Activated naive CD8-positive, alpha-beta T cell treated with anti-CD3 and anti-CD28 coated beads, Interleukin-2, amount 10 ng/mL, durations not matched to agents 7 days and 5 days (primary cell): ENCODE results near the gene MED12L. TPM values are rescaled to one million over a fixed set of nuclear protein-coding genes. Genes with fewer than 3 reads are reported as not detected.

Source experiments
- ATAC-seq: fragments of 150-1000 bp; cut with Tn5 transposase; one replicate; pipeline ENCODE4 v1.10.0; 2021; ENCODE audit warnings: low read depth, moderate library complexity
- POLR2A ChIA-PET: fragments of 350-600 bp; sonication (Branson Sonifier 250); formaldehyde crosslinking; loops from one replicate; lab custom pipeline; 2021; ENCODE audit warnings: antibody characterized with exemption; lab: Charles Lee
- DNase-seq: peaks from one replicate; pipeline ENCODE4 v3.0.0; 2021
- H3K27ac Mint-ChIP-seq: one replicate; pipeline ENCODE4 v1.8.0; 2022; ENCODE audit warnings: mild to moderate bottlenecking, mixed read lengths
- H3K27me3 Mint-ChIP-seq: one replicate; pipeline ENCODE4 v1.8.0; 2022; ENCODE audit warnings: mild to moderate bottlenecking, moderate library complexity, mixed read lengths
- H3K36me3 Mint-ChIP-seq: one replicate; pipeline ENCODE4 v1.8.0; 2021; ENCODE audit warnings: mild to moderate bottlenecking, mixed read lengths
- H3K4me1 Mint-ChIP-seq: one replicate; pipeline ENCODE4 v1.8.0; 2021; ENCODE audit warnings: mixed read lengths
- H3K4me3 Mint-ChIP-seq: one replicate; pipeline ENCODE4 v1.8.0; 2022; ENCODE audit warnings: mild to moderate bottlenecking, moderate library complexity, mixed read lengths
- H3K9me3 Mint-ChIP-seq: one replicate; pipeline ENCODE4 v1.8.0; 2021; ENCODE audit warnings: mixed read lengths
- total RNA-seq, 2 experiments: library from RNA; stranded (reverse); gene quantifications; one replicate each; pipeline ENCODE4 v1.2.3, GENCODE V29; 2021

MED12L gene
- total RNA-seq, 2 experiments from 2014 or later = 0.36 to 0.68 TPM

GRCh38 chr3:151130428-151130827 is 45.0 kb downstream of the MED12L start:
- Mint-ChIP-seq H3K9me3 (no peaks in the 10 kb centered on the region), H3K27ac (no peak overlapping the region), H3K27me3 (no peaks in the 10 kb centered on the region), H3K36me3 (no peaks in the 10 kb centered on the region), H3K4me1 (peaks cover 2% of the 10 kb centered on the region), H3K4me3 (no peak overlapping the region)
- ATAC-seq (no peak), DNase-seq (no peak)
- POLR2A ChIA-PET = no interaction called here

DNA sequence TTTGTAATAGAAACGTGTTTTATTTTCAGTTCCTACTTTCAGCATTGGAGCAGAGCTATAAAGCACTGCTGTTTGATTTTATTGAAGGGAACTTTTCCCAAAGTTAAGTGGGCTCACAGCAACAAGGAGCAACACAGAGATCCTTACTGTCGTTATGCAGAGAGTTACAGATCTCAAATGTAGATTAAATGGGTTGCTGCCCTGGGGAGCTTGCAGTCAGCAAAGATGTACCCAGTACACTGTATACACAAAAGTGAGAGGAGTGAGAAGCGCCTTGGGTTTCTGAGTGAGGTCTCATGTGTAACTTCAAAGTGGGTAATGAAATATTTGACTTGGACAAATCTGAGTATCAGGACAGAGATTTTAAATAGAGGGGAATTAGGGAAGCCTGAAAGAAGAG is 47.7 kb downstream of the MED12L start:
- Mint-ChIP-seq H3K36me3 (no peaks in the 10 kb centered on the region), H3K4me1 (peaks cover 13% of the 10 kb centered on the region), H3K27me3 (no peaks in the 10 kb centered on the region), H3K4me3 (no peak overlapping the region), H3K27ac (no peak overlapping the region), H3K9me3 (no peaks in the 10 kb centered on the region)
- DNase-seq = no peak
- POLR2A ChIA-PET = no interaction called here
- ATAC-seq = no peak

DNA sequence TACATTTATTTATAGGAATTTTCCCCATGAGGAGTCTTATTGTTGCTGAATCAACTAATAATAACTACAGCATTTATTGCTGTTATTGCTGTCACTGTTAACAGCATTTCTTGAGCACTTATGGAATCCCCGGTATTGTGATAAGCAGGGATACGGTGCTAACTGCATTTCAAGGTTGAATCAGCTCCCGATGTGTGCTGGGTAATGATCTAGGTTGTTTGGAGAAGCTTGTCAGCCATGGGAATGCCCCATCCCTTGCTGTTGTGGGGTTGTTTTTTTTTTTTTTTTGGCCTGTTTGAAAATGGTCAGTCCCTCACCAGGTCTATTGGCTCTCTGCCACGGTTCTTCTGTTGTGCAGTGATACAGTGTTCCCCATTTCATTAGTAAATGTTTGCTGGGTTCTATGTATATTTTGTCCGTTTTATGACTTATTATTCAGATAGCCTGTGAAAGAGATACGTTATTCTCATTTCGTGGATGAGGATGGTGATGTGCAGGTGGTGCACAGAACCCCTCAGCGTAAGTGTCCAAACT is 48.5 kb downstream of the MED12L start:
- H3K27me3 Mint-ChIP-seq = no peaks in the 10 kb centered on the region
- peaks cover 2% of the 10 kb centered on the region for H3K9me3 Mint-ChIP-seq
- DNase-seq (no peak), ATAC-seq (no peak)
- no peak overlapping the region for H3K4me3 Mint-ChIP-seq
- H3K36me3 Mint-ChIP-seq = no peaks in the 10 kb centered on the region
- POLR2A ChIA-PET = no interaction called here
- no peak overlapping the region for H3K27ac Mint-ChIP-seq
- H3K4me1 Mint-ChIP-seq = peaks cover 13% of the 10 kb centered on the region

DNA sequence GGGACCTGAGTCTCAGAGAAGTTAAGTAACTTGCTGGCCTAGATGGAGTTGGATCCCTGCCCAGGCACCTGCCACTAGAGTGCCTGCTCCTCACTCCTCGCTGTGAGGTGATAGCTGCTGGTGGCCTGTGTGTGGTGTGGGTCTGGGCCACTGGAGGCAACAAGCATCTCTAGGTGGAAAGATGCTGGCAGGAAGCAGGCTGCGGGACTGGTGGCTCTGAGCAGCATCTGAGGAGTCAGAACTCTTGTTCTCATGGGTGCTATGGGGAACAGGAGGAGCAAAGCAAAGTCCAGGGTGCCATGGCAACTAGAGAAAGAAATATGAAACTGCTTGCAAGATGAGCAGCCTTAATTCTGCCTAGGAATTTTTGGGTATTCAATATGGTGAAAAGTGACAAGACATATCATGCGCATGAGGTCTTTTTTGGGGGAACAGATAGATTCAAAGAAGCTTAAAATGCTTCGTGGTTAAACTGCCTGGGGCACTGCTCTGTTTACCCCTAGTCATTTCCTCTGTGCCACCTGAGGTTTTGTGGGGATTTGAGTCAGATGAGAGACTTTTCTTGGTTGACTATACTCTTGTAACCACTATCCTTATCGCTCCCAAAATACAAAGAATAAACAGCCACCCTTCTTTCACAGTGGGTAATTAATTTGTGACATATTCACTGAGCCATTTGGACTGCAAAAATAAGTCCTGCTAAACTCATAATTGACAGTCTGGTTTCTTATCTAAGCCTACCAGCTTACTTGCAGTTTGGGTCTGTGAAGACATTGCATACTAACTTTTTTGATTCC is 50.3 kb downstream of the MED12L start:
- no peaks in the 10 kb centered on the region for H3K27me3 Mint-ChIP-seq
- peaks cover 3% of the 10 kb centered on the region for H3K9me3 Mint-ChIP-seq
- DNase-seq (peak; percentile 51), ATAC-seq (peak; percentile 93)
- H3K4me3 Mint-ChIP-seq = peak overlapping the region; percentile 33
- no peaks in the 10 kb centered on the region for H3K36me3 Mint-ChIP-seq
- POLR2A ChIA-PET = no interaction called here
- H3K4me1 Mint-ChIP-seq = peaks cover 13% of the 10 kb centered on the region
- H3K27ac Mint-ChIP-seq = peak overlapping the region; percentile 51

DNA sequence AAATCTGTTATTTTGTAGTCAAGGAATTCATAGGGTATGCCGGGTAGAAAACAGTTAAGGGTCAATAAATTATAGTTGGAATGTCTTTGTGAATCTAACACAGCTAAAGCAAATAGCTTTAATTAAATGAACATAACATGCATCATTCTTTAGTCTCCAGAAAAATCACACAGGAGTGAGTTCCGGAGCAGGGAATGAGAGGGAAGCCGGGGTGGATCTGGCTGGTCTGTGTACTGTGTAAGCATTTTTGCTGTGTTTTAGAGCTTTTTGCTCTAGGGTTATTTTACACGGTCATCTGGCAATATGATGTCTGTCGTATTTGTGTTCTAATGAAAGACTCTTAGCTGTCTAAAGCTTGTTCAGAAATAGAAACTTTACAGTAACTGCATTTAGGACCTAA is 57.5 kb downstream of the MED12L start:
- peaks cover 2% of the 10 kb centered on the region for H3K4me1 Mint-ChIP-seq
- ATAC-seq (no peak), DNase-seq (no peak)
- POLR2A ChIA-PET = no interaction called here
- H3K4me3 Mint-ChIP-seq = no peak overlapping the region
- H3K36me3 Mint-ChIP-seq = no peaks in the 10 kb centered on the region
- H3K9me3 Mint-ChIP-seq = peaks cover 3% of the 10 kb centered on the region
- H3K27me3 Mint-ChIP-seq = peaks cover 6% of the 10 kb centered on the region
- no peak overlapping the region for H3K27ac Mint-ChIP-seq

DNA sequence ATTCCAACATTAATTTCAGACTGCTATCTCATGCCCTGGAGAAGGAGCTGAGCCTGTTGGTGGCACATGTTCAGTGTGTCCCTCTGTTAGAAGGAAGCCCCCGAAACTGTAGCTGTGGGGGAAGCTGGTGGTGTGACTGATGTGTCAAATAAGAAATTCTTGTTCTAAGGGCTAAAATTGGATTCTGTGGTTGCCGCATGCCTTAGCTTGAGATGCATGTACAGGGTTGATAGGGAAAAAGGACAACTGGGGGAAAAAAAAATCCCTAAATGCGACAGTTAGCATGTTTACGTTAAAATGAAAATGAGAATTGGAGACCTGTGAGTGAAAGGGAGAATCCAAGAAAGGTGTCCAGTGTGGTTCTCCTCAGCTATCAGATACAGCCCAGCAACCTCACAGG is 58.6 kb downstream of the MED12L start:
- H3K36me3 Mint-ChIP-seq = no peaks in the 10 kb centered on the region
- H3K4me3 Mint-ChIP-seq = no peak overlapping the region
- DNase-seq (no peak), ATAC-seq (no peak)
- POLR2A ChIA-PET = no interaction called here
- H3K9me3 Mint-ChIP-seq = peaks cover under 1% of the 10 kb centered on the region
- H3K27me3 Mint-ChIP-seq = peaks cover 16% of the 10 kb centered on the region
- H3K27ac Mint-ChIP-seq = no peak overlapping the region
- H3K4me1 Mint-ChIP-seq = peaks cover 2% of the 10 kb centered on the region

GRCh38 chr3:151144760-151145159 is 59.3 kb downstream of the MED12L start:
- Mint-ChIP-seq H3K9me3 (no peaks in the 10 kb centered on the region), H3K27me3 (peaks cover 16% of the 10 kb centered on the region), H3K4me1 (peaks cover 2% of the 10 kb centered on the region), H3K27ac (no peak overlapping the region), H3K4me3 (no peak overlapping the region), H3K36me3 (no peaks in the 10 kb centered on the region)
- ATAC-seq = no peak
- no peak for DNase-seq
- POLR2A ChIA-PET = no interaction called here

GRCh38 chr3:151145713-151146070 is 60.2 kb downstream of the MED12L start:
- ATAC-seq = no peak
- Mint-ChIP-seq H3K4me3 (no peak overlapping the region), H3K4me1 (peaks cover 2% of the 10 kb centered on the region), H3K27ac (no peak overlapping the region), H3K36me3 (no peaks in the 10 kb centered on the region), H3K27me3 (peaks cover 16% of the 10 kb centered on the region), H3K9me3 (no peaks in the 10 kb centered on the region)
- POLR2A ChIA-PET = interaction anchor here (0.5 kb wide), 1 partner anchor 39 kb away, joined by 3 read pairs; no protein-coding TSS in a partner anchor
- DNase-seq = no peak

DNA sequence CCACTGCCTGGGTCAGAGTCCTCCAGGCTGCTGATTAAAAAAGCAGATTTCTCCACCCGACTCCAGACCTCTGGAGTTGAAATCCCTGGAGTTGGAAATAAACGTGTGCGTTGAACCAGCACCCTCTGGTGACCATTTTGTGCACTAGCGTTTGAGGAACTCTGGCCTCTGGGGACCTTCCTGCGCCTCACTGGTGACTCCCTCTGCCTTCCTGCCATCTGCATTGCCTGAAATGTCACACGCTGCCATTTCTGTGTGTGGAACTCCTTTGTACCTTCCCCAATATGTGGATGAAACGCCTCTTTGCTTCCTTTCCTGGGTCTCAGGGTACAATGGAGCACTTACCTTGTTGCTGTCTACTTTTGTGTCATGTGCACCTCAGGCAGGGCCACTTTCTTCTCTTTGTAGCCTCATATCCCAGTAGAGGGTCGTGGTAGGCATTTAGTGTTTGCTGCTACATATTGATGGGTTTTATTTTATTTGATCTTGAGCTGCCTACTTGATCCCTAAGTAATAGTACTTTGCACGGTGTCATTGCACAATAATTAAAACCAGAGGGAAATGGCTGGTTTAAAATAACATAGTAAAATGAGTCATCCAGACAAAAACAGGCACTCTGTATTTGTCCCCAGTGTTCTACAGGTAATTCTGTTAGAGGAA is 60.7 kb downstream of the MED12L start:
- DNase-seq (peak; percentile 50), ATAC-seq (peak; percentile 91)
- H3K4me3 Mint-ChIP-seq = no peak overlapping the region
- POLR2A ChIA-PET = interaction anchor here (0.5 kb wide), 1 partner anchor 40 kb away, joined by 3 read pairs; no protein-coding TSS in a partner anchor
- no peak overlapping the region for H3K27ac Mint-ChIP-seq
- H3K27me3 Mint-ChIP-seq = peaks cover 16% of the 10 kb centered on the region
- H3K4me1 Mint-ChIP-seq = peaks cover 2% of the 10 kb centered on the region
- H3K36me3 Mint-ChIP-seq = no peaks in the 10 kb centered on the region
- no peaks in the 10 kb centered on the region for H3K9me3 Mint-ChIP-seq

- POLR2A ChIA-PET = no interaction called here
- no peak overlapping the region for H3K4me3 Mint-ChIP-seq
These were observed 61.2 kb downstream of the MED12L start for GRCh38 chr3:151146731-151147091.

DNA sequence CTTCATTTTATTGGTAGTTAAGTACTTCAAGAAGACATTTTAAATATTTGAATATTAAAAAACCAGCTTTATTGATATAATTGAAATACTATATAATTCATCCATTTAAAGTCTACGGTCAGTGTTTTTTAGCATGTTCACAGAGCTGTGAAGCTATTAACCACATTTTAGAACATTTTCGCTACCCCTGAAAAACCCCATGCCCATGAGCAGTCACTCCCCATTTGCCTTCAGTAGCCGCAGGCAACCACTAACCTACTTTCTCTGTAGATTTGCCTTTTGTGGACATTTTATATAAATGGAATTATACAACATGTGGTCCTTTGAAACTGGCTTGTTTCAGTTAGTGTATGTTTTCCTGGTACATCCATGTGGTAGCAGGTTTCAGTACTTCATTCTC is 61.8 kb downstream of the MED12L start:
- ATAC-seq (no peak), DNase-seq (no peak)
- H3K4me1 Mint-ChIP-seq = peaks cover 2% of the 10 kb centered on the region
- no peaks in the 10 kb centered on the region for H3K36me3 Mint-ChIP-seq
- no peak overlapping the region for H3K27ac Mint-ChIP-seq
- POLR2A ChIA-PET = no interaction called here
- H3K9me3 Mint-ChIP-seq = no peaks in the 10 kb centered on the region
- no peak overlapping the region for H3K4me3 Mint-ChIP-seq
- H3K27me3 Mint-ChIP-seq = peaks cover 16% of the 10 kb centered on the region

More at GRCh38 chr3:151146731-151147091, 61.2 kb downstream of the MED12L start:
- H3K4me1 Mint-ChIP-seq = peaks cover 2% of the 10 kb centered on the region
- DNase-seq (no peak), ATAC-seq (no peak)
- H3K27me3 Mint-ChIP-seq = peaks cover 16% of the 10 kb centered on the region
- H3K27ac Mint-ChIP-seq = no peak overlapping the region
- H3K36me3 Mint-ChIP-seq = no peaks in the 10 kb centered on the region
- no peaks in the 10 kb centered on the region for H3K9me3 Mint-ChIP-seq

DNA sequence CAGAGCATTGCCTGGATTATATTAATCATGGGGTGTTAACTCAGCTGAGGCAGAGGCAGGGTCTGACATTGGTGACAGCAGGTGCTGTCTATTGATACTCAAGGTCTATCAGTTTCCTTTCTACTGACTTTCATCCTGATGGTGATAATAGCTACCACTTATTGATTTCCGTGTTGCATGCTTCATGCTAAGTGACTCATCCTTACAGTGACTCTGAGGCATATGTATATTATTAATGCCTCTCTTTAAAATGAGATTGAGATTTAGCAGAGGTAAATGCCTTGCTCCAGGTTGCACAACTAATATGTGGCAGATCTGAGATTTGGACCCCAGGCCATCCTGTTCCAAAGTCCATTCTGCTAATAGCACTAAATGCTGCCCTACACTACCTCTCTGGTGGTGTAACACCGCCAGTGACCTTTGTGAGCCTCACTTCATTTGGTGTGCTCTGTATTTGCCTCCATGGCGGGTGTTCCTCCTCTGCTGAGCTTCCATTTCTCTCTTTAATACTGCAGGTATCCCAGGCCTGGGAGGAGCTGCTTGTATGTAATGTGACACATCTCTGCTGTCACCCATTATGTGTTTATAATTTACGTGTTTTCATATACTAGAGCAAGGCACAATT is 67.1 kb downstream of the MED12L start:
- Mint-ChIP-seq H3K27ac (no peak overlapping the region), H3K36me3 (no peaks in the 10 kb centered on the region), H3K9me3 (no peaks in the 10 kb centered on the region), H3K27me3 (peaks cover 11% of the 10 kb centered on the region), H3K4me3 (no peak overlapping the region), H3K4me1 (no peaks in the 10 kb centered on the region)
- POLR2A ChIA-PET = no interaction called here
- DNase-seq (no peak), ATAC-seq (no peak)

GRCh38 chr3:151154566-151154965 is 69.1 kb downstream of the MED12L start:
- POLR2A ChIA-PET = no interaction called here
- no peaks in the 10 kb centered on the region for H3K9me3 Mint-ChIP-seq
- no peak overlapping the region for H3K27ac Mint-ChIP-seq
- no peaks in the 10 kb centered on the region for H3K4me1 Mint-ChIP-seq
- no peak overlapping the region for H3K4me3 Mint-ChIP-seq
- ATAC-seq = no peak
- H3K27me3 Mint-ChIP-seq = peaks cover 2% of the 10 kb centered on the region
- no peaks in the 10 kb centered on the region for H3K36me3 Mint-ChIP-seq
- DNase-seq = no peak
